ENCODE measurements around the gene PDXDC1.
"Not testable (repeated sequence)": the region's sequence is repeated elsewhere in the genome, so short reads cannot be mapped to it uniquely, and the experiment has no call there.

PDXDC1 gene

GRCh38 chr16:15071916-15072769 is 97.3 kb downstream of the PDXDC1 start:
- H3K27me3 ChIP-seq (ENCODE audit: insufficient read depth, low read length); H3K79me2 ChIP-seq (ENCODE audit: control insufficient read depth, insufficient read depth, low read length, unreplicated experiment); H3K4me1 ChIP-seq (ENCODE audit: control insufficient read depth, insufficient read depth, low read length, unreplicated experiment); H3K27ac ChIP-seq (ENCODE audit: low read depth, low read length); H3K4me3 ChIP-seq (ENCODE audit: low read depth, low read length); H2AFZ ChIP-seq (ENCODE audit: low read length, unreplicated experiment); H3K36me3 ChIP-seq (ENCODE audit: insufficient read depth, low read length): not testable (repeated sequence)

GRCh38 chr16:15073101-15073500 is 98.3 kb downstream of the PDXDC1 start:
- no peak overlapping the region for H2AFZ ChIP-seq (ENCODE audit: low read length, unreplicated experiment)
- no peak overlapping the region for H3K27ac ChIP-seq (ENCODE audit: low read depth, low read length)
- H3K27me3 ChIP-seq (ENCODE audit: insufficient read depth, low read length): no peaks in the 10 kb centered on the region
- no peaks in the 10 kb centered on the region for H3K79me2 ChIP-seq (ENCODE audit: control insufficient read depth, insufficient read depth, low read length, unreplicated experiment)
- peaks cover 3% of the 10 kb centered on the region for H3K36me3 ChIP-seq (ENCODE audit: insufficient read depth, low read length)
- H3K4me1 ChIP-seq (ENCODE audit: control insufficient read depth, insufficient read depth, low read length, unreplicated experiment): no peaks in the 10 kb centered on the region
- no peak overlapping the region for H3K4me3 ChIP-seq (ENCODE audit: low read depth, low read length)

- not testable (repeated sequence) for H2AFZ ChIP-seq (ENCODE audit: low read length, unreplicated experiment); H3K36me3 ChIP-seq (ENCODE audit: insufficient read depth, low read length); H3K27me3 ChIP-seq (ENCODE audit: insufficient read depth, low read length); H3K27ac ChIP-seq (ENCODE audit: low read depth, low read length); H3K4me3 ChIP-seq (ENCODE audit: low read depth, low read length); H3K4me1 ChIP-seq (ENCODE audit: control insufficient read depth, insufficient read depth, low read length, unreplicated experiment); H3K79me2 ChIP-seq (ENCODE audit: control insufficient read depth, insufficient read depth, low read length, unreplicated experiment)
These were observed 101.3 kb downstream of the PDXDC1 start for GRCh38 chr16:15076161-15076560.

GRCh38 chr16:15080883-15081282 is 106.1 kb downstream of the PDXDC1 start:
- H3K27ac ChIP-seq (ENCODE audit: low read depth, low read length); H3K79me2 ChIP-seq (ENCODE audit: control insufficient read depth, insufficient read depth, low read length, unreplicated experiment); H3K36me3 ChIP-seq (ENCODE audit: insufficient read depth, low read length); H3K4me3 ChIP-seq (ENCODE audit: low read depth, low read length); H3K4me1 ChIP-seq (ENCODE audit: control insufficient read depth, insufficient read depth, low read length, unreplicated experiment); H2AFZ ChIP-seq (ENCODE audit: low read length, unreplicated experiment); H3K27me3 ChIP-seq (ENCODE audit: insufficient read depth, low read length): not testable (repeated sequence)

- not testable (repeated sequence) for H3K4me3 ChIP-seq (ENCODE audit: low read depth, low read length); H3K79me2 ChIP-seq (ENCODE audit: control insufficient read depth, insufficient read depth, low read length, unreplicated experiment); H3K4me1 ChIP-seq (ENCODE audit: control insufficient read depth, insufficient read depth, low read length, unreplicated experiment); H3K27ac ChIP-seq (ENCODE audit: low read depth, low read length); H3K27me3 ChIP-seq (ENCODE audit: insufficient read depth, low read length); H2AFZ ChIP-seq (ENCODE audit: low read length, unreplicated experiment); H3K36me3 ChIP-seq (ENCODE audit: insufficient read depth, low read length)
These were observed 108.0 kb downstream of the PDXDC1 start for GRCh38 chr16:15082788-15083187.

- not testable (repeated sequence) for H3K27me3 ChIP-seq (ENCODE audit: insufficient read depth, low read length); H3K4me3 ChIP-seq (ENCODE audit: low read depth, low read length); H3K27ac ChIP-seq (ENCODE audit: low read depth, low read length); H3K4me1 ChIP-seq (ENCODE audit: control insufficient read depth, insufficient read depth, low read length, unreplicated experiment); H2AFZ ChIP-seq (ENCODE audit: low read length, unreplicated experiment); H3K36me3 ChIP-seq (ENCODE audit: insufficient read depth, low read length)
- peaks cover 18% of the 10 kb centered on the region for H3K79me2 ChIP-seq (ENCODE audit: control insufficient read depth, insufficient read depth, low read length, unreplicated experiment)
These were observed 115.9 kb downstream of the PDXDC1 start for GRCh38 chr16:15090663-15091269.

GRCh38 chr16:15093571-15093954 is 118.7 kb downstream of the PDXDC1 start:
- Histone ChIP-seq H3K4me3 (ENCODE audit: low read depth, low read length) (peak overlapping the region; percentile 88), H2AFZ (ENCODE audit: low read length, unreplicated experiment) (peak overlapping the region; percentile 32), H3K27ac (ENCODE audit: low read depth, low read length) (peak overlapping the region; percentile 74), H3K79me2 (ENCODE audit: control insufficient read depth, insufficient read depth, low read length, unreplicated experiment) (peaks cover 18% of the 10 kb centered on the region)
- H3K36me3 ChIP-seq (ENCODE audit: insufficient read depth, low read length); H3K4me1 ChIP-seq (ENCODE audit: control insufficient read depth, insufficient read depth, low read length, unreplicated experiment); H3K27me3 ChIP-seq (ENCODE audit: insufficient read depth, low read length): not testable (repeated sequence)

- not testable (repeated sequence) for H3K36me3 ChIP-seq (ENCODE audit: insufficient read depth, low read length); H3K4me1 ChIP-seq (ENCODE audit: control insufficient read depth, insufficient read depth, low read length, unreplicated experiment); H3K27me3 ChIP-seq (ENCODE audit: insufficient read depth, low read length)
- H2AFZ ChIP-seq (ENCODE audit: low read length, unreplicated experiment): peak within 1 kb of the TSS; percentile 63
- H3K4me3 ChIP-seq (ENCODE audit: low read depth, low read length): peak within 1 kb of the TSS; percentile 88
- H3K79me2 ChIP-seq (ENCODE audit: control insufficient read depth, insufficient read depth, low read length, unreplicated experiment): peaks cover 18% of the 10 kb centered on the region
- H3K27ac ChIP-seq (ENCODE audit: low read depth, low read length): peak within 1 kb of the TSS; percentile 74
These were observed 119.4 kb downstream of the PDXDC1 start, which contains the start of gene RRN3 for GRCh38 chr16:15093955-15094827. Gene RRN3 (minus strand): TSS chr16:15094272. CDS start chr16:15094233, 39 bp downstream.

- H3K27ac ChIP-seq (ENCODE audit: low read depth, low read length); H3K27me3 ChIP-seq (ENCODE audit: insufficient read depth, low read length); H2AFZ ChIP-seq (ENCODE audit: low read length, unreplicated experiment); H3K4me1 ChIP-seq (ENCODE audit: control insufficient read depth, insufficient read depth, low read length, unreplicated experiment); H3K4me3 ChIP-seq (ENCODE audit: low read depth, low read length); H3K36me3 ChIP-seq (ENCODE audit: insufficient read depth, low read length): not testable (repeated sequence)
- peaks cover 18% of the 10 kb centered on the region for H3K79me2 ChIP-seq (ENCODE audit: control insufficient read depth, insufficient read depth, low read length, unreplicated experiment)
These were observed 121.8 kb downstream of the PDXDC1 start for GRCh38 chr16:15096583-15096972.

- not testable (repeated sequence) for H3K36me3 ChIP-seq (ENCODE audit: insufficient read depth, low read length); H3K79me2 ChIP-seq (ENCODE audit: control insufficient read depth, insufficient read depth, low read length, unreplicated experiment); H3K4me3 ChIP-seq (ENCODE audit: low read depth, low read length); H3K27me3 ChIP-seq (ENCODE audit: insufficient read depth, low read length); H2AFZ ChIP-seq (ENCODE audit: low read length, unreplicated experiment); H3K4me1 ChIP-seq (ENCODE audit: control insufficient read depth, insufficient read depth, low read length, unreplicated experiment); H3K27ac ChIP-seq (ENCODE audit: low read depth, low read length)
These were observed 124.6 kb downstream of the PDXDC1 start for GRCh38 chr16:15099366-15099909.

Data from ACC112 (cell line).